Measurements from ENCODE around the gene SKIDA1.

Gene SKIDA1

DNA sequence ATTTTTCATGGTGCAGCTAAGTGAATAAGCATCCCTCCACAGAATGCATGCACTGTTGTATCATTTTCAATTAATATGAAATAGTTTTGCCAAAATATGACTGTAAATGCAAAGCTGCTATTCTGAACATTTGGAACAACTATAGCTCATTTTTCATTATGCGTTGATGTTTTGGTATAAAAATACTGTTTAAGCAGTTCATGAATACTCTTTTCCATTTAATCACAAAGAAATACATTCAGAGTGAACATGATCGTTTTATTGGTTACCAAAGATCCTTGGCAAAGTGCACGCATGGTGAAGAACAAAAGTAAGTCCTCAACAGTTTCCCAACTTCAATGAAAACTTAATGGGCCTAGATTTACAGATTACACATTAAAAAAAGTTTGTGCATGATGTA lies 33.1 kb downstream of the SKIDA1 start:
- Mint-ChIP-seq H3K27me3 (peaks cover 31% of the 10 kb centered on the region), H3K9me3 (ENCODE audit: low read depth) (no peaks in the 10 kb centered on the region), H3K4me3 (no peak overlapping the region), H3K4me1 (ENCODE audit: low read depth) (peaks cover 16% of the 10 kb centered on the region), H3K27ac (no peak overlapping the region), H3K36me3 (peaks cover 2% of the 10 kb centered on the region)

DNA sequence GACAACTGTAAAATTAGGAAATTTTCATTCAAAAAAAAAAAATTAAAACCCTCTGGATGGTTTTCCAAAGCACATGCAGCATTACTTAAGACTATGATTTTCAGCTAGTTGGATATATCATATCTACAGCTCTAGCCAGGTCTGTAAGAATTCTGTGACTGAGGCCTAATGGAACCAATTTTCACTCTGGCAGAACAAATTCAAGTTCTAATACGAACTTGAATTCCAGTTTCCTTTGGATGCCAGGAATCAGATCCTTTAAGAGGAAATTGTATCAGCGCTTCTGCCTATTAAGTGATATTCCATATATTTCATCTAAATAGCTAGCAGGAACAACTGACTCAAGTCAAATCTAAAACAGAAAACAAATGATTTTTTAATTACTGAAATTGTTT lies 34.8 kb downstream of the SKIDA1 start:
- Mint-ChIP-seq H3K9me3 (ENCODE audit: low read depth) (no peaks in the 10 kb centered on the region), H3K4me1 (ENCODE audit: low read depth) (peaks cover 13% of the 10 kb centered on the region), H3K4me3 (no peak overlapping the region), H3K36me3 (peaks cover 2% of the 10 kb centered on the region), H3K27ac (no peak overlapping the region), H3K27me3 (peaks cover 31% of the 10 kb centered on the region)

DNA sequence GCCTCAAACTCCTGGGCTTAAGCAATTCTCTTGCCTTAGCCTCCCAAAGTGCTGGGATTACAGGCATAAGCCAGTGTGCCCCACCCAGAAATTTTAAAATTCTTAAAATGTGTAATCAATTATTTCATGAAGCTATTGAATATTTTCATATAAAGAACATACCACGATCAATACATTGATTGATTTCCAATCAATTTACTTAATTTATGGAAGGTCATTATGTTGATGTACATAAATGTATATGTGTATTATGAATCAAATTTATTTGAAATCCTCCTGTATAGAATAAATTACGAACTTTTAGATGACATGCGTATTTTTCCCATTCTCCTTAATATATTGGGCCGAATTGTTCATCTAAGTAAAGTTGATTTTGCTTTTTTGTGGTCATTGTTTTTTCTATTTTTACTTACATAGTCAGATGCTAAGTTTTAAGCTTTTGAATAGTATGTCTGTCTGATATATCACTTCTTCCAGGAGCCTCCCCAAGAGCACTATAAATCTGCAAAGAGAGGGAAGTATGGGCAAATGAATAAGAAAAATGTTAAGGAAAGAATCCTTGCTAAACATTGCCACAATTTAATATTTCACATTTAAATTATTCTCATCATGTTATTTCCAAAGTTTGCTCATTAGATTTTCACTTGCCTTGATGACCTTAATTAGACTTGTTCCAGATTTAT lies 35.3 kb downstream of the SKIDA1 start:
- no peak overlapping the region for H3K27ac Mint-ChIP-seq
- H3K27me3 Mint-ChIP-seq: peaks cover 26% of the 10 kb centered on the region
- peaks cover 9% of the 10 kb centered on the region for H3K4me1 Mint-ChIP-seq (ENCODE audit: low read depth)
- peaks cover 2% of the 10 kb centered on the region for H3K36me3 Mint-ChIP-seq
- H3K9me3 Mint-ChIP-seq (ENCODE audit: low read depth): no peaks in the 10 kb centered on the region
- H3K4me3 Mint-ChIP-seq: no peak overlapping the region

DNA sequence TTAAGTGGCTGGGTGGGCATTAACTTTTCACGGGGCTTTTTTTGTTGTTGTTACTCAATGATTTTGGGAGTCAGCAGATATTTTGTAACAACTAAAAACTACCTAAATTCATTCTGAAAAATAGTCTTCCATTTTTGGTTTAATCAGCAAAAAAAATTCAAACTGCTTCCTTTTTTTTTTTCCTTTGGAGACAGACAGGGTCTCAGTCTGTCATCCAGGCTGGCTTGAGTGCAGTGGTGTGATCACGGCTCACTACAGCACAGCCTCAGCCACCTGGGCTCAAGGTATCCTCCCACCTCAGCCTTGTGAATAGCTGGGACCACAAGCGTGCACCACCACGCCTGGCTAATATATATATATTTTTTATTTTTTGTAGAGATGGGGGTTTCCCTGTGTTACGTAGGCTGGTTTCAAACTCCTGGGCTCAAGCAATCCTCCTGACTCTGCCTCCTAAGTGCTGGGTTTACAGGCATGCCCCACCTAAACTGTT lies 36.5 kb downstream of the SKIDA1 start:
- H3K27ac Mint-ChIP-seq: no peak overlapping the region
- H3K4me1 Mint-ChIP-seq (ENCODE audit: low read depth): peaks cover 4% of the 10 kb centered on the region
- no peak overlapping the region for H3K4me3 Mint-ChIP-seq
- H3K27me3 Mint-ChIP-seq: peaks cover 21% of the 10 kb centered on the region
- H3K36me3 Mint-ChIP-seq: peaks cover 2% of the 10 kb centered on the region
- H3K9me3 Mint-ChIP-seq (ENCODE audit: low read depth): no peaks in the 10 kb centered on the region

DNA sequence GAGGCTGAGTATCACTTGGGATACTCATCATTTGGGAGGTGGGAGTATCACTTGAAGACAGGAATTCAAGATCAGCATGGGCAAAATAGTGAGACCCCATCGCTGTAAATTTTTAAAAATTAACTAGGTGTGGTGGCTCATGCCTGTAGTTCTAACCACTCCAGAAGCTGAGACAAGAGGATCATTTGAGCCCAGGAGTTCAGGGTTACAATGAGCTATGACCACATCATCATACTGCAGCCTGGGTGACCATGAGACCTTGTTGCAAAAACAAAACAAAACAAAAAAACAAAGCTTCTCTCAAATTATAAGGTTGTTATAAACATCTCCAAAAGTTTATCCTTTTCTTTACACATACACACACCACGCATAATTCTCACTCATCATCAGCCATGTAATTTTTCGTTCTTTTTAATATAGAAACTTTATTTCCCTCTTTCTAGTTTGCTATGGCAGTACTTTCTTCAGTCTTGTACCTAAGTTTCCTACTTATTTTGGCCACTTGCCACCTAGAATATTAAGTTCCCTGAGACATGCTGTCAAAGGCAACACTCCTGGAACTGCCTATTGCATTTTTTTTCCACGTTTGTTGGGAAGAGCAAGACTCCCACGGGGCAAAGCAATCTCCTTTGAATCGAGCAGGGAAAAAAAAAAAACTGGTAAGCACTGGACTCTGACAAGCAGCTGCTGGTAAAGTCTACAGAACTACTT lies 37.1 kb downstream of the SKIDA1 start:
- no peaks in the 10 kb centered on the region for H3K36me3 Mint-ChIP-seq
- no peaks in the 10 kb centered on the region for H3K9me3 Mint-ChIP-seq (ENCODE audit: low read depth)
- H3K4me1 Mint-ChIP-seq (ENCODE audit: low read depth): no peaks in the 10 kb centered on the region
- no peak overlapping the region for H3K27ac Mint-ChIP-seq
- peaks cover 22% of the 10 kb centered on the region for H3K27me3 Mint-ChIP-seq
- no peak overlapping the region for H3K4me3 Mint-ChIP-seq

- peaks cover 20% of the 10 kb centered on the region for H3K27me3 Mint-ChIP-seq
- H3K27ac Mint-ChIP-seq: no peak overlapping the region
- H3K9me3 Mint-ChIP-seq (ENCODE audit: low read depth): no peaks in the 10 kb centered on the region
- H3K4me1 Mint-ChIP-seq (ENCODE audit: low read depth): no peaks in the 10 kb centered on the region
- no peak overlapping the region for H3K4me3 Mint-ChIP-seq
- no peaks in the 10 kb centered on the region for H3K36me3 Mint-ChIP-seq
Measured at GRCh38 chr10:21487416-21488180, 37.9 kb downstream of the SKIDA1 start.

GRCh38 chr10:21482821-21483220 lies 42.7 kb downstream of the SKIDA1 start:
- no peaks in the 10 kb centered on the region for H3K9me3 Mint-ChIP-seq (ENCODE audit: low read depth)
- H3K4me3 Mint-ChIP-seq: no peak overlapping the region
- no peak overlapping the region for H3K27ac Mint-ChIP-seq
- H3K27me3 Mint-ChIP-seq: peaks cover 4% of the 10 kb centered on the region
- no peaks in the 10 kb centered on the region for H3K4me1 Mint-ChIP-seq (ENCODE audit: low read depth)
- H3K36me3 Mint-ChIP-seq: no peaks in the 10 kb centered on the region

GRCh38 chr10:21481407-21481806 lies 44.1 kb downstream of the SKIDA1 start:
- Mint-ChIP-seq H3K27me3 (peaks cover 4% of the 10 kb centered on the region), H3K4me3 (no peak overlapping the region), H3K9me3 (ENCODE audit: low read depth) (no peaks in the 10 kb centered on the region), H3K4me1 (ENCODE audit: low read depth) (no peaks in the 10 kb centered on the region), H3K36me3 (no peaks in the 10 kb centered on the region), H3K27ac (no peak overlapping the region)

DNA sequence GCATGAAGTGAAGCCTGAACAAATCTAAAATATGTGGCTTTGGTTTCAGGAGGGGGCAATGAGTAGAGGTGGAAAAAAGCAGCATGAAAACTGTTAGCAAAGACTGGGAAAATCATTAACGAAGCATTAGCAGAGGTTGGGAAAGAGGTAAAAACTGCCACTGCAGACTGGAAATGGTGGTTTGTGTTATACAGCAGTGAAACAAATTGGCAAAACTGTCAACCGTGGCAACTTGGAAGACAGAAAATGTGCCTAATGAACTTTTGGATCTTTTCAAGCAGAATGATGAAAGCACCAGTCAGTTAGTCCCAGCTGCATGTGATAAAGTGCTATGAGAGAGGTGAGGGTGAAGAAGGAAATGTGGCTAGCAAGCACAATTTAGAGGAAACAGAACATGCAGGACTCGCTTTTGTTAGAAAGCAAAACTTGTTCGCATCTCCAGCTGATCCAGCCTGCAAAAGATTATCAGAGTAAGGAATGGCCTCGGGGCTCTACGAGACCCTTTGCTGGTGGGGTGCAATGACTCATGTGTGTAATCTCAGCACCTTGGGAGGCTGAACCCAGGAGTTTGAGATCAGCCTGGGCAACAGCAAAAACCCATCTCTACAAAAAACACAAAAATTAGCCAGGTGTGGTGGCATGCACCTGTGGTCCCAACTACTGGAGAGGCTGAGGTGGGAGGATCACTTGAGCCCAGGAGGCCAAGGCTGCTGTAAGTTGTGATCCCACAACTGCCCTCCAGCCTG lies 45.7 kb downstream of the SKIDA1 start:
- Mint-ChIP-seq H3K4me1 (ENCODE audit: low read depth) (no peaks in the 10 kb centered on the region), H3K9me3 (ENCODE audit: low read depth) (no peaks in the 10 kb centered on the region), H3K27ac (no peak overlapping the region), H3K36me3 (no peaks in the 10 kb centered on the region), H3K27me3 (peaks cover 6% of the 10 kb centered on the region), H3K4me3 (no peak overlapping the region)

DNA sequence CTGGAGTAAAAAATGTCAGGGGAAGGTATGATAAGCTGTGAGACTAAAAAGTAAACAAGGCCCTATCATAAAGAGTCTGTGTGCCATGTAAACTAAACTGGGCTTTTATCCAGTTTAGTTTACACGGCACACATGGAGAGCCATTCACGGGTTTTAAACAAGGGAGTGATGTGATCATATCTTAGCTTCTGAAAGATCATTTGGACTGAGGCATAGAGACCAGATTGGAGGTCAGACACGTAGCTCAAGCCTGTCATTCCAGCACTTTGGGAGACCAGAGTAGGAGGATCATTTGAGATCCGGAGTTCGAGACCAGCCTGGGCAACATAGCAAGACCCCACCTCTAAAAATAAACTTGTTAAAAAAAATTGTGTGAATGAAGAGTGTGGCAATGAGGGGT lies 50.1 kb downstream of the SKIDA1 start:
- Mint-ChIP-seq H3K4me3 (no peak overlapping the region), H3K9me3 (ENCODE audit: low read depth) (no peaks in the 10 kb centered on the region), H3K27me3 (peaks cover 2% of the 10 kb centered on the region), H3K36me3 (no peaks in the 10 kb centered on the region), H3K4me1 (ENCODE audit: low read depth) (no peaks in the 10 kb centered on the region), H3K27ac (no peak overlapping the region)

DNA sequence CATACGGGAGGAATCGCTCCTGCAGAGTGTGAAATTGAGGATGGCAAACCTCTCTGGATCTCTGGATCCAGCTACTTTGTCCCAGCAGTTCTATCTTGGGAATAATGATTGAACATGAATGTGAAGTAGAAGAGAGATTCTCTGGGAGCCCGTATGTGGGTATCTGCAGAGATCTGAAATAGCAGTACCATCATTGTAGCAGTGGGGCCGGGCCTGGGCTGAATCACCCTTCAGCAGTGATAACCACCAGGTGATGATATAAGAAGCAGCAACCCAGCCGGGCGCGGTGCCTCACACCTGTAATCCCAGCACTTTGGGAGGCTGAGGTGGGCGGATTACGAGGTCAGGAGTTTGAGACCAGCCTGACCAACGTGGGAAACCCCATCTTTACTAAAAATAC lies 51.9 kb downstream of the SKIDA1 start:
- no peak overlapping the region for H3K4me3 Mint-ChIP-seq
- H3K27me3 Mint-ChIP-seq: peaks cover 2% of the 10 kb centered on the region
- no peaks in the 10 kb centered on the region for H3K4me1 Mint-ChIP-seq (ENCODE audit: low read depth)
- no peaks in the 10 kb centered on the region for H3K9me3 Mint-ChIP-seq (ENCODE audit: low read depth)
- H3K27ac Mint-ChIP-seq: no peak overlapping the region
- no peaks in the 10 kb centered on the region for H3K36me3 Mint-ChIP-seq

DNA sequence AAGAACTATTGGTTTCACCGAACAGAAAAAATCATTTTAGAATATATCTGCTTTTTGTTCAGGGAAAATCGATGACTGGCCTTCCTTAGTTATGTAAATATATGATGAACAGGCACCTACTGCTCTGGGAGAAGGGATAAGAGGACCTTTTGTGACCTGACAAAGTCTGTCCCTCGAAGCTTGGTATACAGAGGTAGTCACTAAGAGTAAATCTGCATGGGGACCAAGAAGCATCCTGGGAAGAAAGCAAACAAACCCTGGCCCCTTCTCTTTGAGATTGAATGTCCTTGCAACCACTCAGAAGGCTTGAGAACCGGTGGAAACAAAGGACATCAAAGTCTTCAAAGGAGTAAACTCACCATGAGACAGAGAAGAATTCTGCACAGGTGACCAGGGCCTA lies 52.3 kb downstream of the SKIDA1 start:
- H3K4me1 Mint-ChIP-seq (ENCODE audit: low read depth): no peaks in the 10 kb centered on the region
- H3K27me3 Mint-ChIP-seq: peaks cover 2% of the 10 kb centered on the region
- H3K9me3 Mint-ChIP-seq (ENCODE audit: low read depth): no peaks in the 10 kb centered on the region
- no peak overlapping the region for H3K27ac Mint-ChIP-seq
- H3K4me3 Mint-ChIP-seq: no peak overlapping the region
- H3K36me3 Mint-ChIP-seq: no peaks in the 10 kb centered on the region

- no peaks in the 10 kb centered on the region for H3K4me1 Mint-ChIP-seq (ENCODE audit: low read depth)
- no peaks in the 10 kb centered on the region for H3K27me3 Mint-ChIP-seq
- no peak overlapping the region for H3K27ac Mint-ChIP-seq
- H3K4me3 Mint-ChIP-seq: no peak overlapping the region
- H3K9me3 Mint-ChIP-seq (ENCODE audit: low read depth): no peaks in the 10 kb centered on the region
- no peaks in the 10 kb centered on the region for H3K36me3 Mint-ChIP-seq
Measured at GRCh38 chr10:21468086-21468485, 57.4 kb downstream of the SKIDA1 start.

DNA sequence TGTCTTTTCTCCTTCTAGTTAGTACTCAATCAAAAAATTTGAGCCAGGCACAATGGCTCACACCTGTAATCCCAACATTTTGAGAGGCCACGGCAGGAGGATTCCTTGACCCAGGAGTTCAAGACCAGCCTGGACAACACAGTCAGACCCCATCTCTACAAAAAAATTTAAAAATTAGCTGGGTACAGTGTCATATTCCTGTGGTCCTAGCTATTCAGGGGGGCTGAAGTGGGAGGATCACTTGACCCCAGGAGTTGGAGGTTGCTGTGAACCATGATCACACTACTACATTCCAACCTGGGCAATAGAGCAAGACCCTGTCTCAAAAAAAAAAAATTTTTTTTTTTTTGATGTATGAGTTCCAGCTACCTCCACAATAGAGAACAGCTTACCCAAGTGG lies 57.8 kb downstream of the SKIDA1 start:
- H3K9me3 Mint-ChIP-seq (ENCODE audit: low read depth): no peaks in the 10 kb centered on the region
- no peaks in the 10 kb centered on the region for H3K27me3 Mint-ChIP-seq
- no peak overlapping the region for H3K27ac Mint-ChIP-seq
- H3K36me3 Mint-ChIP-seq: no peaks in the 10 kb centered on the region
- no peaks in the 10 kb centered on the region for H3K4me1 Mint-ChIP-seq (ENCODE audit: low read depth)
- H3K4me3 Mint-ChIP-seq: no peak overlapping the region

DNA sequence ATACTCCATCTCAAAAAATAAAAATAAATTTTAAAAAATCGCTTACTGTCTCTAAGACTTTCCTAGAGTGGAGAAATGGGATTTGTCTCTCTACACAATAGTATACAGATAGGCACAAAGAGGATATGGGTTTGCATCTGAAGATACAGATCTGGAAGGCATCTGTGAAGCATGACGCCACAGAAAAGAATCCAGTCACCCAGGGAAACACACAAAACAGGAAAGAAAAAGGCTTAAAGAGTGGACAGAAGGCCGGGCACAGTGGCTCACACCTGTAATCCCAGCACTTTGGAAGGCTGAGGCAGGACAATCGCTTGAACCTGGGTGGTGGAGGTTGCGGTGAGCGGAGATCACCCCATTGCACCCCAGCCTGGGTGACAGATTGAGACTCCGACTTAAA lies 61.3 kb downstream of the SKIDA1 start:
- H3K9me3 Mint-ChIP-seq (ENCODE audit: low read depth): no peaks in the 10 kb centered on the region
- no peaks in the 10 kb centered on the region for H3K4me1 Mint-ChIP-seq (ENCODE audit: low read depth)
- H3K27ac Mint-ChIP-seq: no peak overlapping the region
- H3K4me3 Mint-ChIP-seq: no peak overlapping the region
- no peaks in the 10 kb centered on the region for H3K36me3 Mint-ChIP-seq
- H3K27me3 Mint-ChIP-seq: no peaks in the 10 kb centered on the region
